ENCODE data around the gene CPSF2. TPM values are rescaled to one million over a fixed set of nuclear protein-coding genes. Genes with fewer than 3 reads are reported as not detected.
"Not testable (repeated sequence)": the region's sequence is repeated elsewhere in the genome, so short reads cannot be mapped to it uniquely, and the experiment has no call there.

Gene CPSF2
- total RNA-seq, 2 donors from 2014 or later, result 46.9 TPM

GRCh38 chr14:92144708-92145107, 22.9 kb downstream of the CPSF2 start:
- no peak for DNase-seq
- intact Hi-C loops (cut with DNase I, micrococcal nuclease), result no loop called here
- ATAC-seq, result no peak

GRCh38 chr14:92153581-92153980, 31.8 kb downstream of the CPSF2 start:
- DNase-seq (no peak), ATAC-seq (peak; percentile 11)
- intact Hi-C loops (cut with DNase I, micrococcal nuclease), result no loop called here

GRCh38 chr14:92154283-92154942, 32.6 kb downstream of the CPSF2 start:
- DNase-seq (no peak), ATAC-seq (peak; percentile 70)
- intact Hi-C loops (cut with DNase I, micrococcal nuclease), result no loop called here

GRCh38 chr14:92160619-92161018, 38.9 kb downstream of the CPSF2 start:
- DNase-seq (no peak), ATAC-seq (no peak)
- intact Hi-C loops (cut with DNase I, micrococcal nuclease), result no loop called here

GRCh38 chr14:92161521-92161920, 39.8 kb downstream of the CPSF2 start:
- intact Hi-C loops (cut with DNase I, micrococcal nuclease), result no loop called here
- no peak for ATAC-seq
- no peak for DNase-seq

- intact Hi-C loops (cut with DNase I, micrococcal nuclease), result no loop called here
- DNase-seq (no peak), ATAC-seq (no peak)
These were observed 43.2 kb downstream of the CPSF2 start for GRCh38 chr14:92164958-92165357.

GRCh38 chr14:92173668-92174067, 51.9 kb downstream of the CPSF2 start:
- intact Hi-C loops (cut with DNase I, micrococcal nuclease), result no loop called here
- ATAC-seq (no peak), DNase-seq (no peak)

GRCh38 chr14:92175811-92176210, 54.0 kb downstream of the CPSF2 start:
- no peak for ATAC-seq
- intact Hi-C loops (cut with DNase I, micrococcal nuclease), result no loop called here
- DNase-seq, result no peak

GRCh38 chr14:92176476-92176875, 54.7 kb downstream of the CPSF2 start:
- ATAC-seq, result no peak
- intact Hi-C loops (cut with DNase I, micrococcal nuclease), result no loop called here
- DNase-seq, result no peak

GRCh38 chr14:92179178-92179577, 57.4 kb downstream of the CPSF2 start:
- intact Hi-C loops (cut with DNase I, micrococcal nuclease); ATAC-seq; DNase-seq: not testable (repeated sequence)

- intact Hi-C loops (cut with DNase I, micrococcal nuclease), result no loop called here
- no peak for ATAC-seq
- no peak for DNase-seq
These were observed 63.8 kb downstream of the CPSF2 start for GRCh38 chr14:92185559-92185958.

GRCh38 chr14:92187616-92188015, 65.8 kb downstream of the CPSF2 start:
- intact Hi-C loops (cut with DNase I, micrococcal nuclease); ATAC-seq; DNase-seq: not testable (repeated sequence)

- ATAC-seq, result no peak
- intact Hi-C loops (cut with DNase I, micrococcal nuclease), result no loop called here
- no peak for DNase-seq
These were observed 69.0 kb downstream of the CPSF2 start for GRCh38 chr14:92190768-92191167.

- ATAC-seq, result no peak
- no peak for DNase-seq
- intact Hi-C loops (cut with DNase I, micrococcal nuclease), result no loop called here
These were observed 77.0 kb downstream of the CPSF2 start for GRCh38 chr14:92198804-92199203.

GRCh38 chr14:92199763-92200162, 78.0 kb downstream of the CPSF2 start:
- no peak for ATAC-seq
- intact Hi-C loops (cut with DNase I, micrococcal nuclease), result no loop called here
- no peak for DNase-seq

GRCh38 chr14:92203116-92203515, 81.3 kb downstream of the CPSF2 start:
- intact Hi-C loops (cut with DNase I, micrococcal nuclease), result no loop called here
- ATAC-seq (no peak), DNase-seq (no peak)

GRCh38 chr14:92204792-92205191, 83.0 kb downstream of the CPSF2 start:
- DNase-seq (no peak), ATAC-seq (no peak)
- intact Hi-C loops (cut with DNase I, micrococcal nuclease), result no loop called here

- ATAC-seq, result peak; percentile 45
- intact Hi-C loops (cut with DNase I, micrococcal nuclease), result no loop called here
- no peak for DNase-seq
These were observed 85.5 kb downstream of the CPSF2 start for GRCh38 chr14:92207012-92207927.

- ATAC-seq, result no peak
- DNase-seq, result no peak
- intact Hi-C loops (cut with DNase I, micrococcal nuclease), result no loop called here
These were observed 86.1 kb downstream of the CPSF2 start for GRCh38 chr14:92207928-92208265.

GRCh38 chr14:92209141-92209540, 87.4 kb downstream of the CPSF2 start:
- no peak for ATAC-seq

More at GRCh38 chr14:92209141-92209540, 87.4 kb downstream of the CPSF2 start:
- intact Hi-C loops (cut with DNase I, micrococcal nuclease), result no loop called here
- DNase-seq, result no peak

All from left colon (tissue), 2 donors.